Measurements from ENCODE around the gene UBR2. TPM values are rescaled to one million over a fixed set of nuclear protein-coding genes. Genes with fewer than 3 reads are reported as not detected.

The UBR2 gene
- total and polyA plus RNA-seq, 2 of the 13 experiments (the other 11 are each of a cell fraction or from before 2014, with no cell fraction given) = 17.6 to 29.3 TPM

DNA sequence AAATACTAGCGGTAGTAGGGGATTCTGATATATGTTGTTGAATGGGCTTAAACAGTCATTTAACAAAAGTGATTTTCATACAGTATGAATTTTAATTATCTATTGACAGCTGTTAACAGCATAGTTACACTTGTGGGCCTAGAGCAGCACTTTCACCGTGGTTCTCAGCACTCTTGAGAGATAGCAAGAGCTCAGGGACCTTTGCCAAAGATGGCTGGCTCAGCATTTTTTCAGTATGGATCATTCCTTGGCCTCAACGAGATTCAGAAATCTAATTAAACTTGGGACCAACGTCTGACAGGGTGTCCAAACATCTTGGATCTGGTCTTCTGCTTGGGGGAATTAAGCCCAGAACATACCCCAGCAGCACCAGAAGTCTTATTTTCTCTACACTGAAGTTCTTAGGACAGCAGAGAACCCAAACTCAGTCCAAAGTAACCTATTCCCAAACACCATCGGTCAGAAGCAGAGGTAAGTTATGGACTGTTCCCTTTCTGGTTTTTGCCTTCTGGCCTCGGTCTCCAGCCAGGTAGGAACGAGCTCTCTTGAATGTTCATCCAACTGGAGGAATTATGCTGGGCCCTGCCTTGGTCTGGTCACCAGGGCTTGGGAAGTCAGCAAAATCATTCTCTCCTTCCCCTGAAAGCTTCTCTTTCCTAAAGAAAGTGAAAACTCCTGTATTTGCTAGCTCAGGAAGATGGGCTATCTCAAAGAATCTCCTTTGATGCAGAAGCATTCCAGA is 132.9 kb downstream of the UBR2 start:
- H3K79me2 ChIP-seq (ENCODE audit: insufficient read depth, low read length) = no peaks in the 10 kb centered on the region
- TF ChIP-seq MAFF (IDR thresholded peaks at IDR 0.05; ENCODE audit: low read depth, low read length) = peak; percentile 81
- peak; percentile 84 to 88 for TF ChIP-seq MAFK (conservative IDR thresholded peaks at IDR 0.05 in 1 of 2, IDR thresholded peaks at IDR 0.05 in 1 of 2; ENCODE audit: low read length in 2 of 2)
- no peak for TF ChIP-seq ZBTB3 (CRISPR knock-in tag; IDR thresholded peaks at IDR 0.05; ENCODE audit: borderline replicate concordance, low read depth)
- POLR2A ChIA-PET = no interaction called here
- no peak overlapping the region for H3K27ac ChIP-seq (ENCODE audit: extremely low read length, insufficient read depth, low read length)
- CTCF ChIA-PET (ENCODE audit: low intra/inter-chr PET ratio, low total read pairs) = no interaction called here
- H3K4me2 ChIP-seq (ENCODE audit: low read depth, low read length) = no peak overlapping the region
- DNase-seq (ENCODE audit: low spot score) (no peak), ATAC-seq (no peak), FAIRE-seq (peak; percentile 12)
- H3K4me3 ChIP-seq (replicated peaks in 1 of 3; ENCODE audit: insufficient read depth in 1 of 3, low read depth in 2 of 3, low read length in 3 of 3) = no peak overlapping the region
- no peaks in the 10 kb centered on the region for H4K20me1 ChIP-seq (ENCODE audit: insufficient read depth, low read length)
- in situ Hi-C loops (cut with HindIII; ENCODE audit: extremely low pct_ligation_motif_present, low pct_unique_long_range_greater_than_20kb) = no loop called here
- no TSS peak for BruUV-seq (replicated peaks)
- no peak overlapping the region for H3K9ac ChIP-seq (ENCODE audit: insufficient read depth, low read depth, low read length)
- H3K4me1 ChIP-seq (ENCODE audit: insufficient read depth, low read length) = no peaks in the 10 kb centered on the region
- intact Hi-C loops (cut with micrococcal nuclease; ENCODE audit: unreplicated experiment) = no loop called here
- no peaks in the 10 kb centered on the region for H3K27me3 ChIP-seq (ENCODE audit: control insufficient read depth in 1 of 2, insufficient read depth in 2 of 2, low read length in 2 of 2)
- no peak overlapping the region for H2AFZ ChIP-seq (ENCODE audit: low read length)
- no peaks in the 10 kb centered on the region for H3K9me3 ChIP-seq (ENCODE audit: low read length)
- WGBS (ENCODE audit: low lambda C conversion rate) = 80% methylated on average over 7 of the region's 7 CpGs
- peaks cover 6 to 11% of the 10 kb centered on the region in 2 experiments for H3K36me3 ChIP-seq (replicated peaks in 1 of 2; ENCODE audit: control insufficient read depth in 1 of 2, insufficient read depth in 2 of 2, low read length in 2 of 2)

DNA sequence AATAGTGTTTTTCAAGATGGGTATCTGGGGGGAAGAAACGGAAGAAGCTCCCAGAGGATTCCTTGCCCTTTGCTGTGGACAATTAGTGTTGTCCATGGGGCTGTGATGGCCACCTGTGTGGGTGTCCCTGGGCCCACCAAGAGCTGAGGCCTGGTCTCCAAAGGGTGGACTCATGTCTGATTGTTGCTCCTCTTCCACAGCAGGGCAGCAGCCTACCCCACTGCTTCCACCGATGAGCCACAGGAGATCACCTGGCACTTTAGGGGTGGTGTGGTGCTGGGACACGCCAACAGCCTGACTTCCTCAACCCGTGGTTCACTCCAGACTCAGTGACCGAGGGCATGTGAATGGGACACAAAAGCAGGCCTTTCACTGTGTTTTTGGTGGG is 133.4 kb downstream of the UBR2 start:
- intact Hi-C loops (cut with micrococcal nuclease; ENCODE audit: unreplicated experiment) (no loop called here), in situ Hi-C loops (cut with HindIII; ENCODE audit: extremely low pct_ligation_motif_present, low pct_unique_long_range_greater_than_20kb) (no loop called here)
- 94% methylated on average over 4 of the region's 5 CpGs for WGBS (ENCODE audit: low lambda C conversion rate)
- ChIA-PET CTCF (ENCODE audit: low intra/inter-chr PET ratio, low total read pairs) (no interaction called here), POLR2A (no interaction called here)
- Histone ChIP-seq H3K27me3 (ENCODE audit: control insufficient read depth in 1 of 2, insufficient read depth in 2 of 2, low read length in 2 of 2) (no peaks in the 10 kb centered on the region), H3K4me3 (replicated peaks in 1 of 3; ENCODE audit: insufficient read depth in 1 of 3, low read depth in 2 of 3, low read length in 3 of 3) (no peak overlapping the region), H3K36me3 (replicated peaks in 1 of 2; ENCODE audit: control insufficient read depth in 1 of 2, insufficient read depth in 2 of 2, low read length in 2 of 2) (peaks cover 4 to 8% of the 10 kb centered on the region in 2 experiments; a peak in 4 of 5 replicates), H3K79me2 (ENCODE audit: insufficient read depth, low read length) (no peaks in the 10 kb centered on the region), H2AFZ (ENCODE audit: low read length) (no peak overlapping the region), H3K9ac (ENCODE audit: insufficient read depth, low read depth, low read length) (no peak overlapping the region), H3K4me1 (ENCODE audit: insufficient read depth, low read length) (no peaks in the 10 kb centered on the region), H4K20me1 (ENCODE audit: insufficient read depth, low read length) (no peaks in the 10 kb centered on the region), H3K9me3 (ENCODE audit: low read length) (no peaks in the 10 kb centered on the region), H3K4me2 (ENCODE audit: low read depth, low read length) (no peak overlapping the region), H3K27ac (ENCODE audit: extremely low read length, insufficient read depth, low read length) (no peak overlapping the region)
- ATAC-seq (peak; percentile 15), DNase-seq (ENCODE audit: low spot score) (no peak), FAIRE-seq (no peak)
- BruUV-seq (replicated peaks) = no TSS peak
- TF ChIP-seq HNRNPUL1 (IDR thresholded peaks at IDR 0.05; ENCODE audit: low read depth, low read length) = no peak
- TF ChIP-seq, protein P1, sequence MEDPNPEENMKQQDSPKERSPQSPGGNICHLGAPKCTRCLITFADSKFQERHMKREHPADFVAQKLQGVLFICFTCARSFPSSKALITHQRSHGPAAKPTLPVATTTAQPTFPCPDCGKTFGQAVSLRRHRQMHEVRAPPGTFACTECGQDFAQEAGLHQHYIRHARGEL (CRISPR knock-in tag; IDR thresholded peaks at IDR 0.05) = no peak
- no peak for TF ChIP-seq HMG20B (CRISPR knock-in tag; conservative IDR thresholded peaks at IDR 0.05)
- no peak for TF ChIP-seq ZNF570 (CRISPR knock-in tag; IDR thresholded peaks at IDR 0.05; ENCODE audit: borderline replicate concordance)
